ENCODE results near the gene GARRE1. TPM values are rescaled to one million over a fixed set of nuclear protein-coding genes. Genes with fewer than 3 reads are reported as not detected.

Gene GARRE1
- polyA plus RNA-seq, 1 donor from 2014 or later, result 15.9 TPM

GRCh38 chr19:34209726-34210125 is 44.6 kb upstream of the GARRE1 start:
- Histone ChIP-seq H3K27me3 (ENCODE audit: insufficient read depth, low read depth, low read length) (no peaks in the 10 kb centered on the region), H3K4me3 (ENCODE audit: low read length) (no peak overlapping the region), H3K27ac (ENCODE audit: low read length) (no peak overlapping the region), H3K79me2 (replicated peaks; ENCODE audit: insufficient read depth, low read length) (no peaks in the 10 kb centered on the region), H3K9me2 (ENCODE audit: insufficient read depth, low read length) (no peaks in the 10 kb centered on the region), H3K9me3 (ENCODE audit: low read length) (no peaks in the 10 kb centered on the region), H3F3A (ENCODE audit: insufficient read depth, low read length, poor library complexity, severe bottlenecking) (no peaks in the 10 kb centered on the region), H2AFZ (ENCODE audit: low read depth, low read length) (no peak overlapping the region), H3K36me3 (ENCODE audit: insufficient read depth, low read length) (peaks cover 6% of the 10 kb centered on the region), H4K20me1 (ENCODE audit: insufficient read depth) (no peaks in the 10 kb centered on the region), H3K9ac (ENCODE audit: low read length) (no peak overlapping the region), H3K4me2 (ENCODE audit: low read length) (no peak overlapping the region)
- no peak for TF ChIP-seq POLR2AphosphoS5 (IDR thresholded peaks at IDR 0.05)
- TF ChIP-seq SMC3 (conservative IDR thresholded peaks at IDR 0.05; ENCODE audit: poor library complexity), result no peak
- no peak for TF ChIP-seq EZH2 (IDR thresholded peaks at IDR 0.05; ENCODE audit: borderline replicate concordance, insufficient read depth, low read length, poor library complexity, severe bottlenecking)
- TF ChIP-seq REST (IDR thresholded peaks at IDR 0.05; ENCODE audit: borderline replicate concordance), result no peak
- no peak for TF ChIP-seq EP300 (conservative IDR thresholded peaks at IDR 0.05; ENCODE audit: poor library complexity, severe bottlenecking)
- no peak for TF ChIP-seq RAD21 (conservative IDR thresholded peaks at IDR 0.05)

GRCh38 chr19:34213283-34213682 is 41.1 kb upstream of the GARRE1 start:
- H3F3A ChIP-seq (ENCODE audit: insufficient read depth, low read length, poor library complexity, severe bottlenecking), result no peaks in the 10 kb centered on the region
- H3K9ac ChIP-seq (ENCODE audit: low read length), result no peak overlapping the region
- no peak overlapping the region for H3K27ac ChIP-seq (ENCODE audit: low read length)
- H3K9me2 ChIP-seq (ENCODE audit: insufficient read depth, low read length), result no peaks in the 10 kb centered on the region
- no peak overlapping the region for H3K4me3 ChIP-seq (ENCODE audit: low read length)
- no peaks in the 10 kb centered on the region for H4K20me1 ChIP-seq (ENCODE audit: insufficient read depth)
- H3K4me2 ChIP-seq (ENCODE audit: low read length), result no peak overlapping the region
- H2AFZ ChIP-seq (ENCODE audit: low read depth, low read length), result no peak overlapping the region
- H3K27me3 ChIP-seq (ENCODE audit: insufficient read depth, low read depth, low read length), result no peaks in the 10 kb centered on the region
- TF ChIP-seq TAF1 (IDR thresholded peaks at IDR 0.05; ENCODE audit: low read depth), result no peak
- TF ChIP-seq EZH2 (IDR thresholded peaks at IDR 0.05; ENCODE audit: borderline replicate concordance, insufficient read depth, low read length, poor library complexity, severe bottlenecking), result no peak
- TF ChIP-seq CTCF (IDR thresholded peaks at IDR 0.05; ENCODE audit: poor library complexity, severe bottlenecking), result no peak
- no peak for TF ChIP-seq RAD21 (conservative IDR thresholded peaks at IDR 0.05)
- no peak for TF ChIP-seq POLR2AphosphoS5 (IDR thresholded peaks at IDR 0.05)
- TF ChIP-seq MXI1 (conservative IDR thresholded peaks at IDR 0.05; ENCODE audit: poor library complexity, severe bottlenecking), result no peak
- TF ChIP-seq SMC3 (conservative IDR thresholded peaks at IDR 0.05; ENCODE audit: poor library complexity), result no peak
- TF ChIP-seq REST (IDR thresholded peaks at IDR 0.05; ENCODE audit: borderline replicate concordance), result no peak
- no peak for TF ChIP-seq EP300 (conservative IDR thresholded peaks at IDR 0.05; ENCODE audit: poor library complexity, severe bottlenecking)
- H3K36me3 ChIP-seq (ENCODE audit: insufficient read depth, low read length), result peaks cover 6% of the 10 kb centered on the region
- no peaks in the 10 kb centered on the region for H3K9me3 ChIP-seq (ENCODE audit: low read length)
- H3K79me2 ChIP-seq (replicated peaks; ENCODE audit: insufficient read depth, low read length), result no peaks in the 10 kb centered on the region
